ENCODE data around the gene ASIC4.
A peak's percentile ranks its signal among the peaks of the same experiment; 100 is the strongest.

The ASIC4 gene

GRCh38 chr2:219541611-219542180 is 27.4 kb downstream of the ASIC4 start:
- Mint-ChIP-seq H3K4me3 (peak overlapping the region; percentile 93), H3K36me3 (peaks cover 2% of the 10 kb centered on the region), H3K4me1 (ENCODE audit: low read depth) (peaks cover 18% of the 10 kb centered on the region), H3K27me3 (peaks cover 3% of the 10 kb centered on the region), H3K9me3 (ENCODE audit: low read depth) (no peaks in the 10 kb centered on the region), H3K27ac (no peak overlapping the region)

GRCh38 chr2:219542931-219543595 is 28.8 kb downstream of the ASIC4 start:
- H3K4me3 Mint-ChIP-seq: peak overlapping the region; percentile 93
- peaks cover 7% of the 10 kb centered on the region for H3K27me3 Mint-ChIP-seq
- peaks cover 18% of the 10 kb centered on the region for H3K4me1 Mint-ChIP-seq (ENCODE audit: low read depth)
- no peaks in the 10 kb centered on the region for H3K9me3 Mint-ChIP-seq (ENCODE audit: low read depth)
- peak overlapping the region; percentile 50 for H3K27ac Mint-ChIP-seq
- H3K36me3 Mint-ChIP-seq: peaks cover 2% of the 10 kb centered on the region

- Mint-ChIP-seq H3K4me3 (peak within 1 kb of the TSS; percentile 93), H3K4me1 (ENCODE audit: low read depth) (peaks cover 18% of the 10 kb centered on the region), H3K9me3 (ENCODE audit: low read depth) (no peaks in the 10 kb centered on the region), H3K27me3 (peaks cover 11% of the 10 kb centered on the region), H3K27ac (peak within 1 kb of the TSS; percentile 79), H3K36me3 (peaks cover 2% of the 10 kb centered on the region)
Observed at GRCh38 chr2:219543596-219544358, 29.5 kb downstream of the ASIC4 start, which contains the start of the genes CHPF and TMEM198. Gene CHPF (minus strand): TSS chr2:219543809. CDS start chr2:219543538, 271 bp downstream. Gene TMEM198 (plus strand): TSS chr2:219544028. CDS start chr2:219544728, 700 bp downstream.

- H3K36me3 Mint-ChIP-seq: peaks cover 2% of the 10 kb centered on the region
- H3K4me3 Mint-ChIP-seq: peak overlapping the region; percentile 89
- no peaks in the 10 kb centered on the region for H3K9me3 Mint-ChIP-seq (ENCODE audit: low read depth)
- H3K27me3 Mint-ChIP-seq: peaks cover 13% of the 10 kb centered on the region
- peak overlapping the region; percentile 79 for H3K27ac Mint-ChIP-seq
- H3K4me1 Mint-ChIP-seq (ENCODE audit: low read depth): peaks cover 18% of the 10 kb centered on the region
Observed at GRCh38 chr2:219544567-219544966, 30.3 kb downstream of the ASIC4 start.

- peaks cover 2% of the 10 kb centered on the region for H3K36me3 Mint-ChIP-seq
- H3K9me3 Mint-ChIP-seq (ENCODE audit: low read depth): no peaks in the 10 kb centered on the region
- H3K27me3 Mint-ChIP-seq: peaks cover 13% of the 10 kb centered on the region
- H3K4me1 Mint-ChIP-seq (ENCODE audit: low read depth): peaks cover 18% of the 10 kb centered on the region
- H3K27ac Mint-ChIP-seq: no peak overlapping the region
- H3K4me3 Mint-ChIP-seq: peak overlapping the region; percentile 89
Observed at GRCh38 chr2:219545295-219545942, 31.1 kb downstream of the ASIC4 start.

- Mint-ChIP-seq H3K4me1 (ENCODE audit: low read depth) (peaks cover 19% of the 10 kb centered on the region), H3K36me3 (peaks cover 2% of the 10 kb centered on the region), H3K4me3 (peak overlapping the region; percentile 46), H3K27ac (no peak overlapping the region), H3K9me3 (ENCODE audit: low read depth) (no peaks in the 10 kb centered on the region), H3K27me3 (peaks cover 14% of the 10 kb centered on the region)
Observed at GRCh38 chr2:219545943-219546352, 31.7 kb downstream of the ASIC4 start.

GRCh38 chr2:219547621-219548020 is 33.3 kb downstream of the ASIC4 start:
- no peaks in the 10 kb centered on the region for H3K9me3 Mint-ChIP-seq (ENCODE audit: low read depth)
- H3K27ac Mint-ChIP-seq: no peak overlapping the region
- H3K27me3 Mint-ChIP-seq: peaks cover 18% of the 10 kb centered on the region
- H3K4me1 Mint-ChIP-seq (ENCODE audit: low read depth): peaks cover 13% of the 10 kb centered on the region
- no peaks in the 10 kb centered on the region for H3K36me3 Mint-ChIP-seq
- H3K4me3 Mint-ChIP-seq: no peak overlapping the region

- H3K27ac Mint-ChIP-seq: no peak overlapping the region
- no peak overlapping the region for H3K4me3 Mint-ChIP-seq
- H3K4me1 Mint-ChIP-seq (ENCODE audit: low read depth): peaks cover 14% of the 10 kb centered on the region
- peaks cover 23% of the 10 kb centered on the region for H3K27me3 Mint-ChIP-seq
- no peaks in the 10 kb centered on the region for H3K9me3 Mint-ChIP-seq (ENCODE audit: low read depth)
- no peaks in the 10 kb centered on the region for H3K36me3 Mint-ChIP-seq
Observed at GRCh38 chr2:219548990-219549389, 34.7 kb downstream of the ASIC4 start.

- H3K27me3 Mint-ChIP-seq: peaks cover 27% of the 10 kb centered on the region
- no peaks in the 10 kb centered on the region for H3K36me3 Mint-ChIP-seq
- no peak overlapping the region for H3K27ac Mint-ChIP-seq
- H3K4me1 Mint-ChIP-seq (ENCODE audit: low read depth): peaks cover 9% of the 10 kb centered on the region
- no peak overlapping the region for H3K4me3 Mint-ChIP-seq
- no peaks in the 10 kb centered on the region for H3K9me3 Mint-ChIP-seq (ENCODE audit: low read depth)
Observed at GRCh38 chr2:219549619-219550018, 35.3 kb downstream of the ASIC4 start.

- Mint-ChIP-seq H3K27me3 (peaks cover 30% of the 10 kb centered on the region), H3K4me1 (ENCODE audit: low read depth) (peaks cover 6% of the 10 kb centered on the region), H3K4me3 (peak overlapping the region; percentile 73), H3K36me3 (no peaks in the 10 kb centered on the region), H3K27ac (no peak overlapping the region), H3K9me3 (ENCODE audit: low read depth) (no peaks in the 10 kb centered on the region)
Observed at GRCh38 chr2:219551441-219552381, 37.4 kb downstream of the ASIC4 start.

- Mint-ChIP-seq H3K36me3 (no peaks in the 10 kb centered on the region), H3K4me1 (ENCODE audit: low read depth) (peaks cover 6% of the 10 kb centered on the region), H3K9me3 (ENCODE audit: low read depth) (no peaks in the 10 kb centered on the region), H3K4me3 (peak overlapping the region; percentile 73), H3K27ac (no peak overlapping the region), H3K27me3 (peaks cover 26% of the 10 kb centered on the region)
Observed at GRCh38 chr2:219552382-219553167, 38.3 kb downstream of the ASIC4 start.

GRCh38 chr2:219553168-219553417 is 38.8 kb downstream of the ASIC4 start:
- peaks cover 26% of the 10 kb centered on the region for H3K27me3 Mint-ChIP-seq
- H3K36me3 Mint-ChIP-seq: no peaks in the 10 kb centered on the region
- H3K27ac Mint-ChIP-seq: no peak overlapping the region
- H3K4me3 Mint-ChIP-seq: peak overlapping the region; percentile 69
- H3K9me3 Mint-ChIP-seq (ENCODE audit: low read depth): no peaks in the 10 kb centered on the region
- peaks cover 6% of the 10 kb centered on the region for H3K4me1 Mint-ChIP-seq (ENCODE audit: low read depth)

GRCh38 chr2:219553463-219553963 is 39.2 kb downstream of the ASIC4 start:
- Mint-ChIP-seq H3K27ac (no peak overlapping the region), H3K4me3 (peak overlapping the region; percentile 69), H3K36me3 (no peaks in the 10 kb centered on the region), H3K4me1 (ENCODE audit: low read depth) (peaks cover 6% of the 10 kb centered on the region), H3K27me3 (peaks cover 22% of the 10 kb centered on the region), H3K9me3 (ENCODE audit: low read depth) (no peaks in the 10 kb centered on the region)
